Upper lobe of right lung (tissue), 1 donor: ENCODE data around the gene RPS6KA2. TPM values are rescaled to one million over a fixed set of nuclear protein-coding genes. Genes with fewer than 3 reads are reported as not detected.

Experiments
- ATAC-seq: fragments of 200-7000 bp; cut with Tn5 transposase; one replicate; pipeline ENCODE4 v1.9.1; 2020; ENCODE audit warnings: mild to moderate bottlenecking, moderate library complexity
- DNase-seq: peaks from one replicate; pipeline ENCODE4 v3.0.0-alpha.2; 2020
- H3K27ac ChIP-seq: fragments of 200-600 bp; one replicate; pipeline ENCODE4 v1.8.0; 2022
- H3K27me3 ChIP-seq: fragments of 200-600 bp; one replicate; pipeline ENCODE4 v1.8.0; 2022; ENCODE audit warnings: mild to moderate bottlenecking
- H3K36me3 ChIP-seq: fragments of 200-600 bp; one replicate; pipeline ENCODE4 v1.8.0; 2022
- H3K4me1 ChIP-seq: fragments of 200-600 bp; one replicate; pipeline ENCODE4 v1.8.0; 2022
- H3K4me3 ChIP-seq: fragments of 200-600 bp; one replicate; pipeline ENCODE4 v1.8.0; 2022; ENCODE audit warnings: mild to moderate bottlenecking
- H3K9me3 ChIP-seq: fragments of 200-600 bp; one replicate; pipeline ENCODE4 v1.8.0; 2022
- CTCF ChIP-seq: fragments of 200-600 bp; IDR thresholded peaks from one replicate; pipeline ENCODE4 v1.8.0; 2022; ENCODE audit warnings: antibody characterized with exemption
- intact Hi-C: fragments of 100-400 bp; cut with DNase I; formaldehyde crosslinking; loops from one replicate; pipeline ENCODE4 v1.11.0; 2022
- total RNA-seq: library from RNA; stranded (reverse); fragmentation: NEBNext Ultra II Directional; extraction: Animal tissue kit (Norgen Biotek cat#: 25700); gene quantifications from one replicate; pipeline ENCODE4 v1.2.1, GENCODE V29; 2021
- donor health status: DM: no; HTN: yes; CAD: no; lungs with severe emphysema.

RPS6KA2 gene
- total RNA-seq, 1 donor from 2014 or later, result 136 TPM

- Histone ChIP-seq H3K9me3 (no peaks in the 10 kb centered on the region), H3K4me1 (no peaks in the 10 kb centered on the region), H3K27me3 (no peaks in the 10 kb centered on the region), H3K4me3 (no peak overlapping the region), H3K27ac (no peak overlapping the region), H3K36me3 (no peaks in the 10 kb centered on the region)
- intact Hi-C loops, result no loop called here
- peak; percentile 21 for ATAC-seq
- no peak for DNase-seq
- no peak for TF ChIP-seq CTCF
These were observed 60.7 kb downstream of the RPS6KA2 start for GRCh38 chr6:166566026-166567011.

- intact Hi-C loops, result no loop called here
- H3K27ac ChIP-seq, result no peak overlapping the region
- ATAC-seq, result no peak
These were observed 61.7 kb downstream of the RPS6KA2 start for GRCh38 chr6:166565084-166565967.

GRCh38 chr6:166563805-166564204, 63.2 kb downstream of the RPS6KA2 start:
- Histone ChIP-seq H3K4me1 (no peaks in the 10 kb centered on the region), H3K36me3 (no peaks in the 10 kb centered on the region), H3K27ac (no peak overlapping the region), H3K9me3 (peaks cover 9% of the 10 kb centered on the region), H3K4me3 (no peak overlapping the region), H3K27me3 (no peaks in the 10 kb centered on the region)
- no peak for DNase-seq
- no peak for ATAC-seq
- TF ChIP-seq CTCF, result no peak
- intact Hi-C loops, result no loop called here

More at GRCh38 chr6:166565084-166565967, 61.7 kb downstream of the RPS6KA2 start:
- Histone ChIP-seq H3K4me1 (no peaks in the 10 kb centered on the region), H3K4me3 (no peak overlapping the region), H3K27me3 (no peaks in the 10 kb centered on the region), H3K9me3 (no peaks in the 10 kb centered on the region), H3K36me3 (no peaks in the 10 kb centered on the region)
- TF ChIP-seq CTCF, result no peak
- DNase-seq, result no peak

GRCh38 chr6:166563200-166563599, 63.9 kb downstream of the RPS6KA2 start:
- ATAC-seq (no peak), DNase-seq (no peak)
- Histone ChIP-seq H3K4me3 (no peak overlapping the region), H3K27ac (no peak overlapping the region), H3K9me3 (peaks cover 9% of the 10 kb centered on the region), H3K4me1 (no peaks in the 10 kb centered on the region), H3K36me3 (no peaks in the 10 kb centered on the region), H3K27me3 (no peaks in the 10 kb centered on the region)
- intact Hi-C loops, result no loop called here
- TF ChIP-seq CTCF, result no peak

- Histone ChIP-seq H3K4me1 (peaks cover 4% of the 10 kb centered on the region), H3K9me3 (peaks cover 9% of the 10 kb centered on the region), H3K36me3 (no peaks in the 10 kb centered on the region), H3K27ac (no peak overlapping the region), H3K4me3 (no peak overlapping the region), H3K27me3 (no peaks in the 10 kb centered on the region)
- intact Hi-C loops, result no loop called here
- DNase-seq, result no peak
- ATAC-seq, result no peak
- no peak for TF ChIP-seq CTCF
These were observed 64.3 kb downstream of the RPS6KA2 start for GRCh38 chr6:166562726-166563125.
